Activated CD8-positive, alpha-beta T cell treated with anti-CD3 and anti-CD28 coated beads for 36 hours (primary cell): ENCODE data around the gene PPL. TPM values are rescaled to one million over a fixed set of nuclear protein-coding genes. Genes with fewer than 3 reads are reported as not detected.

Source experiments
- ATAC-seq: fragments of 200-7000 bp; cut with Tn5 transposase; one replicate; pipeline ENCODE4 v1.10.0; 2021; ENCODE audit warnings: mild to moderate bottlenecking, moderate library complexity
- CTCF ChIA-PET: fragments of 350-600 bp; sonication (Branson Sonifier 250); formaldehyde crosslinking; loops from one replicate; lab custom pipeline; 2021; ENCODE audit warnings: antibody characterized with exemption; lab: Charles Lee
- POLR2A ChIA-PET: fragments of 350-600 bp; sonication (Branson Sonifier 250); formaldehyde crosslinking; loops from one replicate; lab custom pipeline; 2021; ENCODE audit warnings: antibody characterized with exemption; lab: Charles Lee
- DNase-seq: peaks from one replicate; pipeline ENCODE4 v3.0.0-alpha.2; 2020
- H3K27ac Mint-ChIP-seq: one replicate; pipeline ENCODE4 v1.8.0; 2021; ENCODE audit warnings: mild to moderate bottlenecking, mixed read lengths
- H3K27me3 Mint-ChIP-seq: one replicate; pipeline ENCODE4 v1.8.0; 2021; ENCODE audit warnings: mixed read lengths
- H3K36me3 Mint-ChIP-seq: one replicate; pipeline ENCODE4 v1.8.0; 2021; ENCODE audit warnings: low read depth, mixed read lengths
- H3K4me1 Mint-ChIP-seq: one replicate; pipeline ENCODE4 v1.8.0; 2021; ENCODE audit warnings: low read depth, mixed read lengths
- H3K4me3 Mint-ChIP-seq: one replicate; pipeline ENCODE4 v1.8.0; 2021; ENCODE audit warnings: mild to moderate bottlenecking, moderate library complexity, mixed read lengths
- H3K9me3 Mint-ChIP-seq: one replicate; pipeline ENCODE4 v1.8.0; 2021; ENCODE audit warnings: mixed read lengths
- intact Hi-C: fragments of 100-400 bp; cut with micrococcal nuclease; formaldehyde crosslinking; loops from one replicate; pipeline ENCODE4 v1.10.0; 2022
- total RNA-seq, 2 experiments: library from RNA; stranded (reverse); gene quantifications; one replicate each; pipeline ENCODE4 v1.2.3, GENCODE V29; 2021
- TF ChIP-seq, protein P1 (sequence below): fragments of 200-600 bp; IDR thresholded peaks from one replicate; pipeline ENCODE4 v1.8.0; 2022; ENCODE audit warnings: antibody characterized with exemption, mild to moderate bottlenecking

The PPL gene
- total RNA-seq, 2 experiments from 2014 or later: 0.05 TPM; not detected in 1

DNA sequence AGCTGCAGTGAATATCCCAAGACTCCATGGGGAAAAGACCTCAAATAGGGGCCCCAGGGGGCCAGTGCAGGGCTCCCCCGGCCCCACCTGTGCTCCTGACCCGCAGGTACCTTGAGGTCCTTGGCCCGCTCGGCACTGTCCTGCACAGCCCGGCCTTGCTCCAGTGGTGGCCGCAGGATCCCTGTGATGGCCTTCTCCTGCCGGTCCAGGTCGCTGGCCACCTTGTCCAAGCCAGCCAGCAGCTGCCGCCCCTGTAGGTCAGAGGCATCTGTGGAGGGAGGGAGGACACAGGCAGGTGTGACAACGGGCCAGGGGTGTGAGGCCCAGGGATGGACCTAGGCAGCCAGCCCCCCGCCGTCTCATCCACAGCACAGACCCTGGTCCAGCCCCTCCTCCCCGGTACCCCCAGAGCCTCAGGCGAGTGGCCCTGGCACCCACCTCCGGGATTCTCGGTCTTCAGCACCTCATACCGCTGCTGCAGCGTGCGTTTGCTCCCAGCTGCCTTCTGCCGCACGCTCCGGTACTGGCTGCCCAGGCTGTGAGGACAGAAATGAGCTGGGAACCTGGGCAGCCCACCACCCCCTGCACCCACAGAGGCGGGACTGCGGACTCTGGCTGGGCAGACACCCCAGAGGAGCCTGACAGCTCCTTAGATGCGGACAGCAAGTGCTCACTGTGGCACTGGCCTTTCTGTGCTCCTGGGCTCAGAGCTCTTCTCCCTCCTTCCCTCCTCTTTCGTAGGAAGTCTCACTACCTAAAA is 43.7 kb downstream of the PPL start:
- DNase-seq: no peak
- H3K27ac Mint-ChIP-seq: no peak overlapping the region
- intact Hi-C loops: no loop called here
- no peaks in the 10 kb centered on the region for H3K27me3 Mint-ChIP-seq
- H3K4me1 Mint-ChIP-seq: no peaks in the 10 kb centered on the region
- H3K9me3 Mint-ChIP-seq: no peaks in the 10 kb centered on the region
- ATAC-seq: no peak
- TF ChIP-seq, protein P1, sequence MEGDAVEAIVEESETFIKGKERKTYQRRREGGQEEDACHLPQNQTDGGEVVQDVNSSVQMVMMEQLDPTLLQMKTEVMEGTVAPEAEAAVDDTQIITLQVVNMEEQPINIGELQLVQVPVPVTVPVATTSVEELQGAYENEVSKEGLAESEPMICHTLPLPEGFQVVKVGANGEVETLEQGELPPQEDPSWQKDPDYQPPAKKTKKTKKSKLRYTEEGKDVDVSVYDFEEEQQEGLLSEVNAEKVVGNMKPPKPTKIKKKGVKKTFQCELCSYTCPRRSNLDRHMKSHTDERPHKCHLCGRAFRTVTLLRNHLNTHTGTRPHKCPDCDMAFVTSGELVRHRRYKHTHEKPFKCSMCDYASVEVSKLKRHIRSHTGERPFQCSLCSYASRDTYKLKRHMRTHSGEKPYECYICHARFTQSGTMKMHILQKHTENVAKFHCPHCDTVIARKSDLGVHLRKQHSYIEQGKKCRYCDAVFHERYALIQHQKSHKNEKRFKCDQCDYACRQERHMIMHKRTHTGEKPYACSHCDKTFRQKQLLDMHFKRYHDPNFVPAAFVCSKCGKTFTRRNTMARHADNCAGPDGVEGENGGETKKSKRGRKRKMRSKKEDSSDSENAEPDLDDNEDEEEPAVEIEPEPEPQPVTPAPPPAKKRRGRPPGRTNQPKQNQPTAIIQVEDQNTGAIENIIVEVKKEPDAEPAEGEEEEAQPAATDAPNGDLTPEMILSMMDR: no peak
- H3K4me3 Mint-ChIP-seq: no peak overlapping the region
- no peaks in the 10 kb centered on the region for H3K36me3 Mint-ChIP-seq
- CTCF ChIA-PET: interaction anchor here (0.6 kb wide), 1 partner anchor 236 kb away, joined by 3 read pairs; no protein-coding TSS in a partner anchor
- POLR2A ChIA-PET: no interaction called here

DNA sequence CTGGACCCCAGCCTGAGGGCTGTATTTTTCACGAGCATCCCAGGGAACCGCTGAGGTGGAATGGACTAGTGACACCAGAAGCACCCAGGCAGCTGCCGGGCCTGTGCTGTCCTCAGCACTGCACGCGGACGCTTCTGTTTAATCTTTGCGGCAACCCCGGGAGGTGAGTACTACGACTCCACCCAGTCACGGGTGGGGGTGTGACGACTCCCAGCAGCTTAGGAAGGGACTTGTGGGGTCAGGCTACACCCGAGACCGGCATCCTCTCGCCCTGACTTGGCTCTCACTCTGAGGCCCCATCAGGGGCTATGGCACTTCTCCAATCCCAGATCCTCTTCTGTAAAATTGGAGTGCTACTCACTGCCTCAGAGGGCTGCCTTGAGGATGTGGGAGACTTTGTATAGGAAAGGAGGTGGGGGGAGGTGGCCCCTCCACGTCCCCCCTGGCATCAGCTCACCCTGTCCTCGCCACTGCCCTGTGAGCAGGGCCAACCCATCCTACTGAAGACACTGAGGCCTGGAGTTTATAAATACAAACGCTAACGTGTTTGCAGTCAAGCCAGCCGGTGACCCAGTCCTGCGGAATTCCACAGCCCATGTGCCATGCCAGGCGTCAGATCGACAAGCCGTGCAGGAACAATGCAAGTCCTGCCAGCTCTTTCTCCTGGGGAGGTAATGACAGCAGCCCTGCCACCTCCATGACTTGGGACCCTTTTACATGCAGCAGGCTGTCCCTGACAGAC is 44.4 kb downstream of the PPL start:
- CTCF ChIA-PET: no interaction called here
- Mint-ChIP-seq H3K9me3 (no peaks in the 10 kb centered on the region), H3K27ac (no peak overlapping the region), H3K36me3 (no peaks in the 10 kb centered on the region), H3K27me3 (no peaks in the 10 kb centered on the region), H3K4me3 (no peak overlapping the region), H3K4me1 (no peaks in the 10 kb centered on the region)
- intact Hi-C loops: no loop called here
- TF ChIP-seq, protein P1: no peak
- DNase-seq (no peak), ATAC-seq (no peak)
- POLR2A ChIA-PET: no interaction called here

DNA sequence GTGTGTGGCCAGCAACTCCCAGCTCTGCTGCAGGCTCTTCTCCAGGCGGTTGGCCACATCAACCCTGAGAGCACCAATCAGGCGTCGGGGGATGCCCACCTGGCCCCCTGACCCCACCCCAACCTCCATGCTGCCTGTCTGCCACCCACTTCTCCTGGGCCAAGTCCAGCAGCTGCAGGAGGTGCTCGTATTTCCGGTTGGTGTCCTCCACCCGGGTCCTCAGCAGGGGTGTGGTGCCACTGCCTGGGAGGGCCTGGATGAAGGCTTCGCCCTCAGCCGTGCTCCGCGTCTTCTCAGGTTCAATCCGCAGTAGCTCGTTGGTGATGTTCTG is 45.1 kb downstream of the PPL start:
- no peaks in the 10 kb centered on the region for H3K9me3 Mint-ChIP-seq
- TF ChIP-seq, protein P1: no peak
- no peaks in the 10 kb centered on the region for H3K36me3 Mint-ChIP-seq
- no peaks in the 10 kb centered on the region for H3K27me3 Mint-ChIP-seq
- no peak overlapping the region for H3K4me3 Mint-ChIP-seq
- H3K4me1 Mint-ChIP-seq: no peaks in the 10 kb centered on the region
- ChIA-PET CTCF (no interaction called here), POLR2A (no interaction called here)
- DNase-seq (no peak), ATAC-seq (no peak)
- intact Hi-C loops: no loop called here
- no peak overlapping the region for H3K27ac Mint-ChIP-seq

DNA sequence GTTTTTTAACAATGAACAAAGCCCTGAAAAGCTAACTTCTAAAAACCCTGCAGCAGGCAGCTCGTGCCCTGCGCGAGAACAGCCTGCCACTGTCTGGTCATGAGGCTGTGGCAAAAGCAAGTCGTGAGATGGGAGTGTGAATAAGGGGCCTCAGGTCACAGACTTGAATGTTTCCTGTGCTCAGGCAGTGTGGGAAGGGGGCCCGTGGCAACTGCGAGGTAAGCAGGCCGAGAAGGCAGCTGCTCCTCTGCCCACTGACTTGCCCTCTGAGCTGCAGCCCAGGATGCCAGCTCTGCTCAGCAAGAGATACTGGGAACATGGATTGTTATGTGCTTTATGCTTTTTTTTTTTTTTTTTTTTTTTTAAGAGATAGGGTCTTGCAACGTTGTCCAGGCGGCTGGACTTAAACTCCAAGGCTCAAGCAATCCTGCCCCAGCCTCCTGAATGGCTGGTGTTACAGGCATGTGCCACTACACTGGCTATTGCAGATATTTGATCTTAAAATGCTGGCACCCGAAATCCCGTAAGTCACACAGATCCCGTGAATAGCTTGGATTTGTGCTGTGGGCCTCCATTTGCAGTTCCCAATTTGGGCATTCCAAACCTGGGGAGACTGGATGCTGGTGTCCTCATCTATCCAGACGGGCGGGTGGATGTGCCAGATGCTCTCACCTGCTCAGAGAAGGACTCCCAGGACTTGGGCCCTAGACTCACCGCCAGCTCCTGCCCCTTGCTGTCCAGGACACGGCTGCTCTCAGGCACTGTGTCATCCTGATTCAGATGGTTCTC is 45.7 kb downstream of the PPL start:
- Mint-ChIP-seq H3K9me3 (no peaks in the 10 kb centered on the region), H3K36me3 (no peaks in the 10 kb centered on the region), H3K27me3 (no peaks in the 10 kb centered on the region), H3K4me1 (no peaks in the 10 kb centered on the region), H3K27ac (no peak overlapping the region), H3K4me3 (no peak overlapping the region)
- ATAC-seq (no peak), DNase-seq (no peak)
- ChIA-PET CTCF (no interaction called here), POLR2A (no interaction called here)
- intact Hi-C loops: no loop called here
- TF ChIP-seq, protein P1: no peak
